Stimulated activated CD8-positive, alpha-beta memory T cell treated with anti-CD3 and anti-CD28 coated beads, Interleukin-2, amount 100 ng/mL, for 48 hours (primary cell): ENCODE measurements around the gene PAPOLG.
A peak's percentile ranks its signal among the peaks of the same experiment; 100 is the strongest.

Source experiments
- DNase-seq, 2 donors: peaks; one replicate each; pipeline ENCODE4 v3.0.0-alpha.2; 2020; ENCODE audit warnings: low read depth in 2 of 2

PAPOLG gene

GRCh38 chr2:60756097-60757087, at the start of gene PAPOLG:
Gene PAPOLG, plus strand, starts transcription at chr2:60756268. Its CDS starts 211 bp downstream, at chr2:60756479.
- DNase-seq = peak; percentile 98 to 99

GRCh38 chr2:60707750-60708371, 48.2 kb upstream of the PAPOLG start:
- DNase-seq = no peak

- DNase-seq = no peak
Measured at GRCh38 chr2:60708630-60709320, 47.3 kb upstream of the PAPOLG start.

DNA sequence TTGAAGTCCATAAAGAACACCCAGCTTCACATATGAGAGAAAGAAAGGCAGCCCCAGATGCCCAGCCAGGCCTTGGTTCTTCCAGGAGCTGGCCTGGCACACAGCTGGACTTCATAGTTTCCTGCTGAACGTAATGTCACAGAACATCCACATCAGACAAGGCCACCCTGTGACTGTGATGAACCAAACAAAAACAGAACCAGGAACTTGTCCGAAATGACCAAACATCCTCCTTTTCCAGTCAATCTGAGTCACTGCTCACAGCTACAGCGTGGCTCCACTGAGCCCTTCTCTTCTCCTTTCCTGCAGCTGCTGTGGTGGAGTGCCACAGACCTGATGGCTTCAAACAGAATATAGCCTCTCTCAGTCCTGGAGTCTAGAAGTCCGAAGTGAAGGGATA, 45.4 kb upstream of the PAPOLG start:
- DNase-seq = no peak

- no peak for DNase-seq
Measured at GRCh38 chr2:60715561-60715960, 40.5 kb upstream of the PAPOLG start.

DNA sequence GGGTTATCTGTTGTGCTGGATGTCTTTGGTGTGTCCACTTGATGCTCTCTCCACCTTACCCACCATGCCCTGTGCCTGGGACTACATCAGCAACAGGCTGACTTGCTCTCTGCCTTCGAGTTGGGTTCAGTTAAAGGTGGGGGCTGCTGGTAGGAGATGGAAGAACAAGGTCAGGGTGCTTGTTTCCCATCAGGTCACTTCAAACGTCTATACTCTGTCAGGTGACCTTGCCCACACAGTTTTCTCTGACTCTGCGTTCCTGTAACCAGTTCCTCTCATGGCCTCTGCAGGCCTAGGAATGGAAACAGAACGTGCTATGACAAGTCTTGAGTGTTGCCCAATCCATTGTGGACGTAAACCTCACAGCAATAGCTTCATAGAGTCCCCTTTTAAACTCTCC, 38.4 kb upstream of the PAPOLG start:
- no peak for DNase-seq

DNA sequence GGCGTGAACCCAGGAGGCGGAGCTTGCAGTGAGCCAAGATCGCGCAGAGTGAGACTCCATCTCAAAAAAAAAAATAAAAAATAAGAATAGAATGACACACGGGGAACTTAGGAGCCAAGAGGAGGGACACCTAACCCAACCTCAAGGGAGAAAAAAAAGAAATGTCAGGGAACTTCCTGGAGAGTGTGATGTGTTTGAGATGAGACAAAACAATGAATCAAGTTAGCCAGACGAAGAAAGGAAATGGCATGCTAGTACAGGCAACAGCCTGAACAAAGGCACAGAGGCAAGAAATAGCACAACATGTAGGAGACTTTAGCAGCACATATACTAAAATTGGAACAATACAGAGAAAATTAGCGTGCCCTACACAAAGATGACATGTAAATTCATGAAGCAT, 36.7 kb upstream of the PAPOLG start:
- DNase-seq = no peak

GRCh38 chr2:60725466-60725865, 30.6 kb upstream of the PAPOLG start:
- no peak for DNase-seq

DNA sequence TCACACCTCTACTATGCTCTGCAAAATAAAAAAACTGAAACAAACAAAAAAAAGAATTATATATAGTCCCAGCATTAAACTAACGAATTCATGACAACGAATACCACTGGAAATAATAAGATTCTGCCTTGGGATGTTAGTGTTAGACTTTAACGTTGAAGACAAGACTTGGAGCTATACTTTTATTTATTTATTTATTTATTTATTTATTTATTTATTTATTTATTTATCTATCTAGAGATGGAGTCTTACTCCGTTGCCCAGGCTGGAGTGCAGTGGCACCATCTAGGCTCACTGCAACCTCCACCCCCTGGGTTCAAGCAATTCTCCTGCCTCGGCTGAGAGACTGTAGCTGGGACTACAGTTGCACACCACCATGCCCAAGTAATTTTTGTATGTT, 27.2 kb upstream of the PAPOLG start:
- DNase-seq = no peak

DNA sequence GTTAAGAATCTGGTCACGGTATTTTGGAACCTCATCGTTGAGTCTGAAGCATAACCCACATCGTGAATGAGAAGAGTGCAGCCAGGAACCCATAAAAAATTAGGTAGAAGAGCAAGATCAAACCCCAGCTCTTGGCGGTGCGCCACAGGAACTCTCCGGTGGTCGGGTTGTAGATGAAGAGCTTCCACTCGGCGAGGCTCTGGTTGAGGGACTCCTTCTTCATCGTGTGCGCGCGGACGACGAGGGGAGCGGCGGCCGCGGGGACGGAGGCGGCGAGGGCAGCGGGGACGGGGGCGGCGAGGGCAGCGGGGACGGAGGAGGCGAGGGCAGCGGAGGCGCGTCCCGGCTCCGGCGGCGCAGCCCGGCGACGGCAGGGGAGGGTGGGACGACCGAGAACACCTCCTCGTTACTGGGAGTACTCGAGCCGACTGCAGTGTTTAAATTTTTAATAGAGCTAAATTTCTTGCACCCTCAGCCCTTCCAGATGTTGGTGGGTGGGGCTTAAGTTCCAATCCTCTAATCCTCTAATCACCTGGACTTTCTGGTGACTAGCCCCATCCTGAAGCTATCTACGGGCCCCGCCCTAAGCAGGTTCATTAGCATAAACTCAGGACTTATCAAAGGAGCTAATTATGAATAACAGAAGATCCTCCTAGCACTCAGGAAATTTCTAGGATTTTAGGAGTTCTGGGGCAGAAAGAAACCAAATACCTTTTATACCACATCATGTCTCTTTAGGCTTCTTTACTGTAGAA, 20.4 kb upstream of the PAPOLG start:
- DNase-seq = no peak

- DNase-seq = no peak
Measured at GRCh38 chr2:60738679-60739078, 17.4 kb upstream of the PAPOLG start.

GRCh38 chr2:60739156-60739555, 16.9 kb upstream of the PAPOLG start:
- DNase-seq = no peak

DNA sequence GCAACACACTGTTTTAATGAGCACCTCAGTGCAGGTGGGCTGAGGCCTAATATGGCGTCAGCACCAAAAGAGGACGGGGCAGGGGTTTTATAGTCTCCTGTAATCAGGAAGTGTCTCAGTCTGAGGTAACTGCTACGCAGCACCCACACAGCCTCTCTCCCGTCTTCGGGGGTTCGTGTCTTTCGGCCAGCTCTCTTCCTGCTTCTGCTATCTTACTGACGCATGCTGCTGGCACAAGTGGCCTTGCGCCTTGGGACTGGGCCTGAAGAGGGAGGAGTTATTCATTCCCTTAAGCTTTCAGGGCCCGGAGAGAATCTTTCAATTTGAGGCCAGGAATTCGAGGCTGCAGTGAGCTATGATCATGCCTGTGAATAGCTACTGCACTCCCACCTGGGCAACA, 14.5 kb upstream of the PAPOLG start:
- DNase-seq = no peak

DNA sequence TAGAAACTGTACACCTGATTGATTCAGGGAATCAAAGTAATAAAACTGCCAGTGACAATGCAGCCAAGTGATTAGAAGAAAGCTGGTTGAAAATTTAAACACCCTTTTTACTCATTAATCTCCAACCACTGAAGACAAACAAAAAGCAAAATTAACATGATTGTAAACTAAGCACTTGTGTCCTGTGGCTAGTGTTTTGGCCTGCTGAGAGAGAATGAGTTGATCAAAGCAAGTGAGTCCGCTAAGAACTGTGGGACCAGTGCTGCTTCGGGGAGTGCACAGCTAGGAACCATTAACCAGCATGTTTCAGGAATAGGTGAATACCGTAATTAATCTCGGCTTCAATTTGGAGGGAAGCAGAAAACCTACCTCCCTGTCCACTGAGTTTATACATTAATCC, 13.6 kb upstream of the PAPOLG start:
- DNase-seq = no peak

- DNase-seq = no peak
Measured at GRCh38 chr2:60745330-60745729, 10.7 kb upstream of the PAPOLG start.

DNA sequence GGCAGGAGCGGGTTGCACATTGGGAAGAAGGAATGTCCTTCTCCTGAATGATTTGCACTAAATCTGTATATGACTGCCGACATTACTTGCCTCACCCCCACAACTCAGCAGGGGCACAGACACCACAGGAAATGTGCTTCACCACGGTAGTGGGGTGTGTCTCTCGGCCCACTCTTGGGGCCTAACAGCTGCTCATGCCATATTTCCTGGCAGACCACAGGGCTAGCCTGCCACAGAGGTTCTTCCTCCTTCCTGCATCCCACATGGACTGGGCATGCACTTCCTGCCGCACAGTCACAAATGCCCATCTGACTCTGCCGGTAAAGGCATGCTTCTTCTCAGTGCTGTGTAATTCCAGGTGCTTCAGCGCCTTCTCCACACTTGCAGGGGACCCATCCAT, 10.3 kb upstream of the PAPOLG start:
- DNase-seq = no peak

- no peak for DNase-seq
Measured at GRCh38 chr2:60746318-60746717, 9.8 kb upstream of the PAPOLG start.

GRCh38 chr2:60759654-60760053, 3.6 kb downstream of the PAPOLG start:
- no peak for DNase-seq

DNA sequence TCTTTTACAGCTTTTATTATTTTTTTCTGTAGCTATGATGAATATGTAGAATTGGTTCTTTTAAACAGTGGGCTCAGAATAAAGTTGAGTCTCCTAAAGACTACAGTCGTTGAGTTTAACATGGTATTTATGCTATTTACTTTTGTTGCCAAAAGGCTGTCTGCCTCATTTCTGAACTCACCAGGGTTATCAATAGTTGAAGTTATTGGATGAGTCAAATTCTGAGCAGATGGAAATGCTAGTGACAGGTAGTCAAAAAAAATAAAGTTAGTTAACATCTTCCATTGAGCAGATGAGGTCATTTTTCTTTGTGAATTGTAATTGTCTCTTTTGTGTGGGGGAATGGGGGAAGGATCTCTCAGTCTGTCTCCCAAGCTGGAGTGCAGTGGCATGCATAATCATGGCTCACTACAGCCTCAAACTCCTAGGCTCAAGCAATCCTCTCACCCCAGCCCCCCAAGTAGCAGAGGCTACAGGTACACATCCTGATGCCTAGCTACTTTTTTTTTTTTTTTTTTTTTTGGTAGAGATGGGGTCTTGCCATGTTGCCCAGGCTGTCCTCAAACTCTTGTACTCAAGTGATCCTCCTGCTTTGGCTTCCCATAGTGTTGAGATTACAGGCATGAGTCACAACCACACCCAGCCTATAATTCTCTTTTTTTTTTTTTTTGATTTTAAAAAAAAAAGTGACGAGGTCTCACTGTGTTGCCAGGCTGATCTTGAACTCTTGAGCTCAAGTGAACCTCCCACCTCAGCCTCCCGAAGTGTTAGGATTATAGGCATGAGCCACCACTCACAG, 8.9 kb downstream of the PAPOLG start:
- DNase-seq = no peak

DNA sequence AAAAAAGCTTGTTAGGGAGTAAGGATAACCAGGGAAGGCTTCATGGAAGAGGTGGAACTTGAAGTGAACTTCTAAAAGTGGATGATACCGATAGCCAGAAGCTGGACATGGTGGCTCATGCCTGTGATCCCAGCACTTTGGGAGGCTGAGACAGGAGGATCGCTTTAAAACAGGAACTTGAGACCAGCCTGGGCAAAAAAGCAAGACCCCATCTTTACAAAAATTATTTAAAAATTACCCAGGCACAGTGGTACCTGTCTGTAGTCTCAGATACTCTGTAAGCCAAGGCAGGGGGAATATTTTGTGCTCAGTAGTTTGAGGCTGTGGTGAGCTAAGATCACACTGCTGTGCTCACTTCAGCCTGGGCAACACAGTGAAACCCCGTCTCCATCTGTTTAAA, 10.2 kb downstream of the PAPOLG start:
- no peak for DNase-seq

DNA sequence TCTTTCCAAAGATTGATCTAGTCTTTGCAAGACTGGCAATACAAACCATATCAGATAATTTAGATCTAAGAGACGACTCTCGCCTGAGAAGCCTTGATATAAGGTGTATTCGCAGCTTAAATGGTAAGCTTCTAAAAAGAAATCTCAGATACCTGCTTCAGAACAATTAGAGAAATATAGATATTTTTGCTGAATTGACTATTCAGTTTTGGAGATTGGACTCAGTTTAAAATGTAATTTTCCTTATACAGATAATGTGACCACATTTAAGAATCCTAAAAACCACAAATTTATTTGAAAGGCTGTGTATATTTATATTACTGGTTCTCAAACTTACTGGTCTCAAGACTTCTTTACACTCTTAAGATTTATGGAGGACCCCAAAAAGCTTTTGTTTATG, 15.4 kb downstream of the PAPOLG start:
- no peak for DNase-seq
